ENCODE results near the gene RBM33.

DNA sequence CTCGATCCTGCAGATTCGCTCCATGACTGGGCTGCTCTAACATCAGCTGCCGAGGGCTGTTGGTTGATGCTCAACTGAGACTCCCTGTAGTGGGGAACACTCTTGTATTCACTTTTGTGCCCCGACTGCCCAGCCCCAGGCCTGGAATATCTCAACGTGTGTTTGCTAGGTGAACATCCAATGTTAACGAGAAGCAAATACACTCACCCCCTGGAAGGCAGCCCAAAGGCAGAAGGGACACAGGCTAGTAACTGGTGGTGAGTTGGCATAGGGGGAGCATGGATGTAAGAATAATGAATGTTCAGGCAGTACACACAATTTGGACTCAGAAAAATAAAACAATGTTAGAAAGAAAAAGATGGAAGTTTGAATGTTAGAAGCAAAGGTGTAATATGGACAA is 24.0 kb upstream of the RBM33 start:
- TF ChIP-seq, protein P1, sequence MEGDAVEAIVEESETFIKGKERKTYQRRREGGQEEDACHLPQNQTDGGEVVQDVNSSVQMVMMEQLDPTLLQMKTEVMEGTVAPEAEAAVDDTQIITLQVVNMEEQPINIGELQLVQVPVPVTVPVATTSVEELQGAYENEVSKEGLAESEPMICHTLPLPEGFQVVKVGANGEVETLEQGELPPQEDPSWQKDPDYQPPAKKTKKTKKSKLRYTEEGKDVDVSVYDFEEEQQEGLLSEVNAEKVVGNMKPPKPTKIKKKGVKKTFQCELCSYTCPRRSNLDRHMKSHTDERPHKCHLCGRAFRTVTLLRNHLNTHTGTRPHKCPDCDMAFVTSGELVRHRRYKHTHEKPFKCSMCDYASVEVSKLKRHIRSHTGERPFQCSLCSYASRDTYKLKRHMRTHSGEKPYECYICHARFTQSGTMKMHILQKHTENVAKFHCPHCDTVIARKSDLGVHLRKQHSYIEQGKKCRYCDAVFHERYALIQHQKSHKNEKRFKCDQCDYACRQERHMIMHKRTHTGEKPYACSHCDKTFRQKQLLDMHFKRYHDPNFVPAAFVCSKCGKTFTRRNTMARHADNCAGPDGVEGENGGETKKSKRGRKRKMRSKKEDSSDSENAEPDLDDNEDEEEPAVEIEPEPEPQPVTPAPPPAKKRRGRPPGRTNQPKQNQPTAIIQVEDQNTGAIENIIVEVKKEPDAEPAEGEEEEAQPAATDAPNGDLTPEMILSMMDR (optimal IDR thresholded peaks at IDR 0.05 in 1 of 3, IDR thresholded peaks at IDR 0.05 in 1 of 3, conservative IDR thresholded peaks at IDR 0.05 in 1 of 3; ENCODE audit: extremely low read depth in 1 of 3, insufficient read depth in 2 of 3, low read length in 3 of 3), result no peak
- TF ChIP-seq EZH2 (IDR thresholded peaks at IDR 0.05; ENCODE audit: low read length), result no peak
